Heart right ventricle (tissue), 16 donors: ENCODE data around the gene GORASP1. TPM values are rescaled to one million over a fixed set of nuclear protein-coding genes. Genes with fewer than 3 reads are reported as not detected.
A peak's percentile ranks its signal among the peaks of the same experiment; 100 is the strongest.

Experiments
- ATAC-seq, 8 donors: fragments of 200-7000 bp; cut with Tn5 transposase; one replicate each; pipeline ENCODE4 v1.9.1; 2020; ENCODE audit warnings: mild to moderate bottlenecking in 8 of 8, moderate library complexity in 8 of 8, moderate number of reproducible peaks in 1 of 8
- DNase-seq, 2 donors: peaks; one replicate each; pipeline ENCODE4 v3.0.0-alpha.2; 2020
- H3K27ac ChIP-seq, 10 donors: fragments of 200-600 bp; sonication (generic) in 2 of 10; one replicate each; pipeline versions ENCODE4 v1.5.0 to v1.8.0; 2020 to 2022; ENCODE audit warnings: mild to moderate bottlenecking in 3 of 10
- H3K27me3 ChIP-seq, 7 donors: fragments of 200-600 bp; one replicate each; pipeline ENCODE4 v1.8.0; 2021 to 2022; ENCODE audit warnings: mild to moderate bottlenecking in 2 of 7
- H3K36me3 ChIP-seq, 9 donors: fragments of 200-600 bp; sonication (generic) in 1 of 9; one replicate each; pipeline versions ENCODE4 v1.5.0 to v1.8.0; 2020 to 2022; ENCODE audit warnings: mild to moderate bottlenecking in 2 of 9
- H3K4me1 ChIP-seq, 9 donors: fragments of 200-600 bp; sonication (generic) in 1 of 9; one replicate each; pipeline versions ENCODE4 v1.5.0 to v1.8.0; 2020 to 2022; ENCODE audit warnings: mild to moderate bottlenecking in 4 of 9
- H3K4me3 ChIP-seq, 10 donors: fragments of 200-600 bp; sonication (generic) in 2 of 10; one replicate each; pipeline versions ENCODE4 v1.5.0 to v1.8.0; 2020 to 2022; ENCODE audit warnings: mild to moderate bottlenecking in 7 of 10, moderate library complexity in 2 of 10
- H3K9me3 ChIP-seq, 11 donors: fragments of 200-600 bp in 10 of 11; sonication (generic) in 2 of 11; one replicate each; pipeline versions ENCODE4 v1.5.0 to v1.8.0; 2013 to 2022; ENCODE audit warnings: mild to moderate bottlenecking in 2 of 11, control low read depth in 1 of 11, moderate library complexity in 1 of 11
- CTCF ChIP-seq, 9 donors: fragments of 200-600 bp; sonication (generic) in 2 of 9; IDR thresholded peaks; one replicate each; pipeline versions ENCODE4 v1.5.0 to v1.8.0; 2021 to 2022; ENCODE audit warnings: antibody characterized with exemption in 9 of 9, mild to moderate bottlenecking in 5 of 9, moderate library complexity in 1 of 9
- WGBS, 2 donors: extraction: QIAGEN DNeasy Blood & Tissue Kit; methylation state at CpG; one replicate each; pipeline ENCODE4 v1.1.7; 2013; ENCODE audit warnings: inconsistent platforms in 1 of 2; 5-methylcytosine and 5-hydroxymethylcytosine counted together
- intact Hi-C, 10 donors: fragments of 100-400 bp; cut with DNase I; formaldehyde crosslinking; loops; one replicate each; pipeline versions ENCODE4 v1.11.1 to v1.14.2; 2022
- polyA plus RNA-seq, 2 donors: library from polyadenylated mRNA; stranded (reverse); fragments of 200-250 nt; gene quantifications; one replicate each; pipeline ENCODE4 v1.2.3, GENCODE V29; 2013
- total RNA-seq, 10 donors: library from RNA; stranded (reverse); fragmentation: NEBNext Ultra II Directional in 3 of 10; extraction: Animal tissue kit (Norgen Biotek cat#: 25700) in 3 of 10; gene quantifications; one replicate each; pipeline versions ENCODE4 v1.2.1 to v1.2.4, GENCODE V29; 2021 to 2023
- donor health status: Arrhythmogenic right ventricular cardiomyopathy.
- donor health status: ischemic (EF 13 %, LVEDD 7.1; RV severe dilation, severe dysfunction).
- donor health status: healthy with polysubstance abuse.
- donor health status: DM: no; HTN: yes; CAD: no.
- donor health status: DM: no; HTN: no; CAD: no.
- donor health status: ischemic (EF 25% LVEDD 6.9; RV normal size, moderate dysfunction).
- donor health status: ischemic (EF 25% LVEDD 5.7; RV mildly dilated, moderate dysfunction).
- donor health status: healthy.
- donor health status: DM: yes; HTN: yes; CAD: no.
- donor health status: Ischemic cardiomyopathy.
- donor health status: ischemic (EF 35%, LVEDD 5.7; RV mildly dilated, moderate dysfunction).
- donor health status: nonischemic (EF 11% LVEDD 7.7; RV severe dilation, severe dysfunction).
- donor health status: DM: yes; HTN: yes; CAD: no.
- donor health status: PGD.
- donor health status: ischemic (EF 29% LVEDD 5.4; RV normal size, mild dysfunction).
- donor health status: nonischemic (EF 23%, LVEDD 6.1; RV moderate dilation, normal function).

Gene GORASP1
- total and polyA plus RNA-seq, 12 donors: 28.4 to 54.2 (median 40.6) TPM

GRCh38 chr3:39127908-39128304 is 20.5 kb upstream of the GORASP1 start:
- H3K27me3 ChIP-seq: no peaks in the 10 kb centered on the region
- H3K4me3 ChIP-seq: no peak overlapping the region
- no peak overlapping the region for H3K27ac ChIP-seq
- H3K4me1 ChIP-seq: peaks cover 0 to 18% (median 0%) of the 10 kb centered on the region in 9 donors
- no peak for ATAC-seq
- no peaks in the 10 kb centered on the region for H3K9me3 ChIP-seq
- peaks cover 0 to 7% (median 0%) of the 10 kb centered on the region in 9 donors for H3K36me3 ChIP-seq
- intact Hi-C loops: loop anchor here in 8 of 10 donors (2.0 to 10.0 kb wide), 9 partner anchors 57 to 257 kb away; partner anchors contain the start of genes SLC25A38 (in 1 of the 8) and XIRP1 (in 1 of the 8)
- no peak for TF ChIP-seq CTCF (IDR thresholded peaks at IDR 0.05)
- DNase-seq: no peak
- 24 to 28% methylated on average over 1 of the region's 1 CpG for WGBS, 2 donors

- WGBS, 2 donors: 78 to 90% methylated on average over 7 of the region's 7 CpGs
Observed at GRCh38 chr3:39127269-39127907, 20.0 kb upstream of the GORASP1 start.

GRCh38 chr3:39126532-39127071 is 19.2 kb upstream of the GORASP1 start:
- Histone ChIP-seq H3K4me1 (peaks cover 0 to 18% (median 5%) of the 10 kb centered on the region in 9 donors), H3K27me3 (no peaks in the 10 kb centered on the region), H3K4me3 (no peak overlapping the region), H3K27ac (peak overlapping the region in 1 of 10 donors; percentile 15), H3K9me3 (no peaks in the 10 kb centered on the region), H3K36me3 (peaks cover 0 to 7% (median 0%) of the 10 kb centered on the region in 9 donors)
- DNase-seq (peak in 1 of 2 donors; percentile 67), ATAC-seq (peak; percentile 63 to 87 (median 83))
- intact Hi-C loops: loop anchor here (1.0 to 10.0 kb wide), 10 partner anchors 58 to 258 kb away; partner anchors contain the start of genes SLC25A38 (in 1 of the 10) and XIRP1 (in 1 of the 10)
- peak; percentile 42 to 78 (median 68) for TF ChIP-seq CTCF (IDR thresholded peaks at IDR 0.05)
- 52 to 53% methylated on average over 6 of the region's 6 CpGs for WGBS, 2 donors

More at GRCh38 chr3:39127269-39127907, 20.0 kb upstream of the GORASP1 start:
- ATAC-seq (no peak), DNase-seq (no peak)
- Histone ChIP-seq H3K27me3 (no peaks in the 10 kb centered on the region), H3K4me3 (no peak overlapping the region), H3K36me3 (peaks cover 0 to 7% (median 0%) of the 10 kb centered on the region in 9 donors), H3K27ac (no peak overlapping the region), H3K4me1 (peaks cover 0 to 18% (median 5%) of the 10 kb centered on the region in 9 donors), H3K9me3 (no peaks in the 10 kb centered on the region)
- intact Hi-C loops: loop anchor here in 8 of 10 donors (2.0 to 10.0 kb wide), 9 partner anchors 57 to 257 kb away; partner anchors contain the start of genes SLC25A38 (in 1 of the 8) and XIRP1 (in 1 of the 8)
- TF ChIP-seq CTCF (IDR thresholded peaks at IDR 0.05): no peak

GRCh38 chr3:39125841-39126500 is 18.5 kb upstream of the GORASP1 start:
- WGBS, 2 donors: 73 to 74% methylated on average over 12 of the region's 12 CpGs
- Histone ChIP-seq H3K27me3 (no peaks in the 10 kb centered on the region), H3K27ac (peak overlapping the region in 1 of 10 donors; percentile 9), H3K4me1 (peaks cover 0 to 18% (median 5%) of the 10 kb centered on the region in 9 donors), H3K9me3 (no peaks in the 10 kb centered on the region), H3K4me3 (no peak overlapping the region), H3K36me3 (peaks cover 0 to 7% (median 0%) of the 10 kb centered on the region in 9 donors)
- no peak for TF ChIP-seq CTCF (IDR thresholded peaks at IDR 0.05)
- intact Hi-C loops: loop anchor here (1.0 to 10.0 kb wide), 10 partner anchors 59 to 259 kb away; partner anchors contain the start of genes SLC25A38 (in 1 of the 10) and XIRP1 (in 1 of the 10)
- ATAC-seq (peak in 4 of 8 donors; percentile 10 to 46 (median 32)), DNase-seq (no peak)
